Suppressor macrophage (primary cell): Measurements from ENCODE around the gene WASF3.
A peak's percentile ranks its signal among the peaks of the same experiment; 100 is the strongest.

Experiments used
- DNase-seq, 4 experiments: peaks; one replicate each; pipeline ENCODE4 v3.0.0-alpha.2; 2020 to 2022

Gene WASF3

GRCh38 chr13:26544707-26545106 lies 12.8 kb upstream of the WASF3 start:
- no peak for DNase-seq

- no peak for DNase-seq
Measured at GRCh38 chr13:26548205-26548765, 9.2 kb upstream of the WASF3 start.

- DNase-seq: no peak
Measured at GRCh38 chr13:26549713-26550112, 7.8 kb upstream of the WASF3 start.

- no peak for DNase-seq
Measured at GRCh38 chr13:26551255-26551860, 6.1 kb upstream of the WASF3 start.

- no peak for DNase-seq
Measured at GRCh38 chr13:26555413-26555812, 2.1 kb upstream of the WASF3 start.

- no peak for DNase-seq
Measured at GRCh38 chr13:26557051-26557392, 461 bp upstream of the WASF3 start.

- DNase-seq: peak in 2 of 4 experiments; percentile 1 to 7
Measured at GRCh38 chr13:26558074-26558805, 757 bp downstream of the WASF3 start.

GRCh38 chr13:26558987-26559386 lies 1.5 kb downstream of the WASF3 start:
- no peak for DNase-seq

- no peak for DNase-seq
Measured at GRCh38 chr13:26560456-26560855, 3.0 kb downstream of the WASF3 start.

- no peak for DNase-seq
Measured at GRCh38 chr13:26561067-26561466, 3.6 kb downstream of the WASF3 start.

- DNase-seq: no peak
Measured at GRCh38 chr13:26561651-26562511, 4.4 kb downstream of the WASF3 start.

- DNase-seq: no peak
Measured at GRCh38 chr13:26562512-26562890, 5.0 kb downstream of the WASF3 start.

GRCh38 chr13:26563713-26564112 lies 6.2 kb downstream of the WASF3 start:
- no peak for DNase-seq

GRCh38 chr13:26568132-26568815 lies 10.8 kb downstream of the WASF3 start:
- no peak for DNase-seq

- DNase-seq: no peak
Measured at GRCh38 chr13:26571518-26571917, 14.0 kb downstream of the WASF3 start.

GRCh38 chr13:26575244-26575643 lies 17.8 kb downstream of the WASF3 start:
- DNase-seq: no peak

- no peak for DNase-seq
Measured at GRCh38 chr13:26579580-26579979, 22.1 kb downstream of the WASF3 start.

- no peak for DNase-seq
Measured at GRCh38 chr13:26583662-26584061, 26.2 kb downstream of the WASF3 start.

- DNase-seq: no peak
Measured at GRCh38 chr13:26584713-26585112, 27.2 kb downstream of the WASF3 start.

- DNase-seq: no peak
Measured at GRCh38 chr13:26585136-26585535, 27.7 kb downstream of the WASF3 start.

GRCh38 chr13:26587251-26587650 lies 29.8 kb downstream of the WASF3 start:
- DNase-seq: no peak

- DNase-seq: no peak
Measured at GRCh38 chr13:26589226-26589625, 31.7 kb downstream of the WASF3 start.

- peak in 1 of 4 experiments; percentile 4 for DNase-seq
Measured at GRCh38 chr13:26589754-26590153, 32.3 kb downstream of the WASF3 start.
